ENCODE results near the gene TGFBR2.

The TGFBR2 gene

GRCh38 chr3:30688776-30689641, 82.6 kb downstream of the TGFBR2 start:
- DNase-seq (ENCODE audit: low spot score) (no peak), FAIRE-seq (no peak)

- DNase-seq (ENCODE audit: low spot score): no peak
- no peak for FAIRE-seq
Observed at GRCh38 chr3:30690199-30690598, 83.8 kb downstream of the TGFBR2 start.

- DNase-seq (ENCODE audit: low spot score) (no peak), FAIRE-seq (no peak)
Observed at GRCh38 chr3:30691249-30691880, 85.0 kb downstream of the TGFBR2 start.

- DNase-seq (ENCODE audit: low spot score) (no peak), FAIRE-seq (no peak)
Observed at GRCh38 chr3:30691944-30692343, 85.5 kb downstream of the TGFBR2 start.

GRCh38 chr3:30692498-30693130, 86.2 kb downstream of the TGFBR2 start:
- FAIRE-seq: no peak
- DNase-seq (ENCODE audit: low spot score): no peak

GRCh38 chr3:30693470-30694120, 87.2 kb downstream of the TGFBR2 start:
- FAIRE-seq: no peak
- peak; percentile 67 for DNase-seq (ENCODE audit: low spot score)

GRCh38 chr3:30694148-30694547, 87.7 kb downstream of the TGFBR2 start:
- DNase-seq (ENCODE audit: low spot score) (no peak), FAIRE-seq (no peak)

- no peak for FAIRE-seq
- no peak for DNase-seq (ENCODE audit: low spot score)
Observed at GRCh38 chr3:30694668-30695067, 88.3 kb downstream of the TGFBR2 start.

GRCh38 chr3:30695302-30696061, 89.1 kb downstream of the TGFBR2 start:
- FAIRE-seq (no peak), DNase-seq (ENCODE audit: low spot score) (no peak)

GRCh38 chr3:30696403-30696819, 90.0 kb downstream of the TGFBR2 start:
- DNase-seq (ENCODE audit: low spot score): no peak
- no peak for FAIRE-seq

- no peak for FAIRE-seq
- DNase-seq (ENCODE audit: low spot score): no peak
Observed at GRCh38 chr3:30696896-30697295, 90.5 kb downstream of the TGFBR2 start.

GRCh38 chr3:30698549-30698948, 92.1 kb downstream of the TGFBR2 start:
- DNase-seq (ENCODE audit: low spot score) (no peak), FAIRE-seq (no peak)

- FAIRE-seq (no peak), DNase-seq (ENCODE audit: low spot score) (no peak)
Observed at GRCh38 chr3:30699927-30700326, 93.5 kb downstream of the TGFBR2 start.

GRCh38 chr3:30700702-30701321, 94.4 kb downstream of the TGFBR2 start:
- DNase-seq (ENCODE audit: low spot score) (no peak), FAIRE-seq (no peak)

- FAIRE-seq (no peak), DNase-seq (ENCODE audit: low spot score) (no peak)
Observed at GRCh38 chr3:30702038-30702827, 95.8 kb downstream of the TGFBR2 start.

- DNase-seq (ENCODE audit: low spot score): no peak
- FAIRE-seq: no peak
Observed at GRCh38 chr3:30702828-30703397, 96.5 kb downstream of the TGFBR2 start.

- FAIRE-seq (no peak), DNase-seq (ENCODE audit: low spot score) (no peak)
Observed at GRCh38 chr3:30704931-30705890, 98.8 kb downstream of the TGFBR2 start.

GRCh38 chr3:30707825-30708224, 101.4 kb downstream of the TGFBR2 start:
- DNase-seq (ENCODE audit: low spot score) (peak; percentile 13), FAIRE-seq (no peak)

Data from urothelium cell line (cell line).